GM19463 (cell line): ENCODE data around the gene CLDN16.

ENCODE experiments used
- ATAC-seq: cut with Tn5 transposase; IDR thresholded peaks from one replicate; pipeline ENCODE4 v1.9.1; 2021; ENCODE audit warnings: mild to moderate bottlenecking, moderate library complexity; ENCODE audit not compliant: unreplicated experiment

Gene CLDN16, protein sequence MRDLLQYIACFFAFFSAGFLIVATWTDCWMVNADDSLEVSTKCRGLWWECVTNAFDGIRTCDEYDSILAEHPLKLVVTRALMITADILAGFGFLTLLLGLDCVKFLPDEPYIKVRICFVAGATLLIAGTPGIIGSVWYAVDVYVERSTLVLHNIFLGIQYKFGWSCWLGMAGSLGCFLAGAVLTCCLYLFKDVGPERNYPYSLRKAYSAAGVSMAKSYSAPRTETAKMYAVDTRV

DNA sequence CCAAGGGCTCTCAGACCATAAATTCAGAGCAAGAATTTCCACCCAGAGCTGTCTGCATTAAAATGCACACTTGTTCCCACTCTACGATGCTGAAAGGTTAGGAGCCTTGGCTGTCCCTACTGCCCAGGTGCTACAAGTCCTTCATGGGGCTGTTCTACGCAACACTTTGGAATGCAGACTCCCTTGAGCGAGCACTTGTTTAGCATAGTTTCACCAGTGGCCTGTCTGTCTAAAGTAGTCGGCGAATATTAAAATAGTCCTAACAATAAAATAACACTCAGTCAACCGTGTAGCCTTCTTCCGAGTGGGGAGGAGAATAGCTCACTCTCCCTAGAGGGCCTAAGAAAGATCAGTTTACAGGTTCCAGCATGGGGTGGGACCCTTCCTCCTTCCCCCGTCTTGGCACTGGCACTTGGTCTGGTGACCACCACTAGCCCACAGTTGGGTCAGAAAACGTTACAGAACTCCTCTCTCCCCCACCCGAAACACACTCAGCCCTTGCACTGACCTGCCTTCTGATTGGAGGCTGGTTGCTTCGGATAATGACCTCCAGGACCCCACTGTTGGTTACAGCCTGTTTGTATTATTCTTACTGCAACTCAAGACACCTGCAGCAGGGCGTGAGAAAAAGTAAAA is at the start of gene CLDN16:
Gene CLDN16, plus strand, starts transcription at position 586 of the 636 bp plus-strand sequence. CDS start 167 bp downstream, outside the sequence.
- ATAC-seq, result no peak

DNA sequence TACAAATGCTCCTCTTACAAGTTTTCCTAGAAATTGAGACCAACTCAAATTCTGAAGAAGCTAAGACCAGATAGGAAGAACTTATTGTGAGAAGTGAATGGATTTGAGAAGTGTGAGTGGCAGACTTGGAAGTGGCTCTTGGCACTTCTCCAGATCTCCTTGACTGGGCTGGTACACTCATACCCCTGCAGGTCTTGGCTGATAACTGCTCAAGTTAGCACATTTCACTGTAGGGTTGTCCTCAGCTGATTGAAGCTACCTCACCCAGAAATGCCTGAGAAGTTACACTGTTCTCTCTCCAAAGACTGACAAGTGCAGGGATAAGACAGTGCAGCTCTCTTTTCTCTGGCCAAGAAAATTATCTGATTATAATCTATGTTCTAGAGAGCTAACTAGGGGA is 49.2 kb upstream of the CLDN16 start:
- no peak for ATAC-seq

DNA sequence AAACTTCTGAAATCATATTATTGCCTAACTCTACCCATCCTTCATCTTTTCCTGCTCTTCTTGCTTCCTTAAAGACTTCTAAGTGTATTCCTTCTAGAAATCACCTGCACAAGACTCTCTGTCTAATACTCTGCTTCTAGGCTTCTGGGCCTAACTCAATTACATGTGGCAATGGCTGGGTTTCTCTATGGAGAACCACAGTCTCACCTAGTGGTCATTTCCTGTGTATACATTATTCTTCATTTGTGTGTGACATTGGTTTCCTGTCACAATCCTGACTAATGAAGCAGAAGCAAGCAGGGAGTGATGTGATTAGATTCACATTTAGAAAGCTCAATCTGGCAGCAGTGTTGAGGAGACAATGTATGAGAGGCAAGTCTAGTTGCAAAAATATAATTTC is 48.8 kb upstream of the CLDN16 start:
- no peak for ATAC-seq

DNA sequence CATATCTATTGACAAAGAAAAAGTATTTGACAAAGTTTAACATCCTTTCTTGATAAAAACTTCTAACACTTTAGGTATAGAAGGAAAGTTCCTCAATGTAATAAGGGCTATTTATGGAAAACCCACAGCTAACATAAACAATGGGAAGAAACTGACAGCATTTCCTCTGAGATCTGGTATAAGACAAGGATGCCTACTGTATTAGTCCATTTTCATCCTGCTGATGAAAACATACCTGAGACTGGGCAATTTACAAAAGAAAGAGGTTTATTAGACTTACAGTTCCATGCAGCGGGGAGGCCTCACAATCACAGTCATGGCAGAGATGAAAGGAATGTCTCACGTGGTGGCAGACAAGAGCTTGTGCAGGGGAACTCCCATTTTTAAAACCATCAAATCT is 47.9 kb upstream of the CLDN16 start:
- no peak for ATAC-seq

DNA sequence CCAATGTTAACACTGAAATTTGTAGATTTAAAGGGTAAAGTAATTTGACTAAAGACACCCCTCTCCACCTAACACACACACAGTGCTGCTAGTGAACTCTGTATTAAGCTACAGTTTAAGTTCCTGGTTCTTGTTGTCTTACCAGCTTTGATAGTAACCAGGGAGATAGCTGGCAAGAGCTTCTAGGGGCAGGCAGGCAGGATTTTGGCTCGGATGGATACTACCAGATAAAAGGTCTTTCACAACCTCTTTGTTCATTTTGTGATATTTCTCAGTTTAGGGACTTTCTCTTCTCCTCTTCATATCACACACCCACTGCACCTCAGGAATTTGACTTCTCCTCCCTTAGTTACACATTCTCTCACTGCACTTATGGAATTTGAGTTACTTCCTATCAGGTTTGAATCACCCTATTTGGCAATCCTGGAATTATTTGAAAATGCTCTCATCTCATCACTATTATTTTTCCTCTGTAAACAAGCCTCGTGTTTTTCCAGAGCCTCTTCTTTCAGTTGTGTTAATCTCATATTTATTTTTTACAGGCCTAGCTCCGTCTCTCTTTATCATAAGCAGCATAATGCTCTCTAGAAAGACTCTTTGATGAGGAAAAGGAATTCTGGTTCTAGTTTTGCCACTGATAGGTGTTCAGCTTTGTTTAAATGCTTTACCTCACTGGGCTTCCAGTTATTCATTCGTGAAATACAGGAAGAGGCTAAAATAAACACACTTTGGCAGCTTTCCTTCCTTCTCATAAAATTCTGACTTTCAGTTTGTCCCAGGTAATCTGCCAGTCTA is 42.7 kb upstream of the CLDN16 start:
- no peak for ATAC-seq

DNA sequence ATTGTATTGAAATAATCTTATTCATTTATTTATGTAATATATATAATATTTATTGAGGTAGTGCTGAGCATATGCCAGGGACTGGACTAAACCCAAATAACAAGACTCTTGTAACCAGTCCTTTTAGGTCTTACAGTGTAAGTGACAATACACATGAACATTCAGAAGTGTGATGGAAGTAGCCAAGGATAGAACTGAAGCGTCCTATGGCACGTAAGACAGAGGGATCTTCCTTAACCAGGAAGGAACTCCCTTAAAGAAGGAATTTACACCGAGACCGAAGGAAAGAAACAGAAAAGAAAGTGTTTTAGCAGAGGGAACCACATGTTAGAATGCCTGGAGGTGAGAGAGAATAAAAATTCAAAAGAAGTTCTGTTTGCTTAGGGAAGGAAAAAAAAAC is 42.1 kb upstream of the CLDN16 start:
- no peak for ATAC-seq

DNA sequence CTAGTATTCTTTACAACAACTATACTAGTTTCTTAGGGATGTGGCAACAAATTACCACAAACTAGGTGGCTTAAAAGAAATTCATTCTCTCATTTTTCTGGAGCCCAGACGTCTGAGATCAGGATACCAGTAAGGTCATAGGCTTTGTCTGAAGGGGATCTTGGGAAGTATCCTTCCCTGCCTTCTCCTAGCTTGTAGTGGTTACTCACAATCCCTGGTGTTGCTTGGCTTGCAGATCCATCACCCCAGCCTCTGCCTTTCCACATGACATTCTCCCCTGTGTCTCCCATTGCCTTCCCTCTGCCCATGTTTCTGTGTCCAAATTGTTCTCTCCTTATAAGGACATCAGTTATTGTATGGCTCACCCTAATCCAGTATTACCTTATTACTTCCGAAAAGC is 41.4 kb upstream of the CLDN16 start:
- no peak for ATAC-seq

DNA sequence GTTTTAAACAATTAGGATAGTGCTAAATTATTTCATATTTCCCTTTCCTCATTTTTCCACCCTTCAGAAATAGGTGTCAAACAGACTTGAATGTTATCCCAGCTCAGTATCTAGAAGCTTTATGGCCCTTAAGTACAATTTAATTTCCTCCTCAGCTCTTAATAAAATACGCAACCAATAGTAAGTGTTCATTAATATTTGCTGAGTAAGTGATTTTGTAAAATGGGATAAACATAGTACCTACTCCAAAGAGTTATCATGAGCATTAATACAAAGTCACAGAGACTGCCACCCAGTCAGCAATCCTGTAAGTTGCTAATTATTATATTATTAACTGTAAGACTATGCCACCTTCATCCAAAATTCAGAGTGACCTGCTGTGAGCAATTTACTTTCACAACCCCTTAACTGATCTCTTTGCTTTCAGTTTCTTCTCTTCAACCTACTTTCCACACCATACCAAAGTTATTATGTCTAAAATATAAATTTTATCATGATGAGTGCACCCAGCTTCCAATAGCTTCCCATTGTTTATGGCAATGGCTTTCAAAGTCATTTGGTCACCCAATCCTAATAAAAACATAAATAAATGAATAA is 35.0 kb upstream of the CLDN16 start:
- ATAC-seq, result no peak

DNA sequence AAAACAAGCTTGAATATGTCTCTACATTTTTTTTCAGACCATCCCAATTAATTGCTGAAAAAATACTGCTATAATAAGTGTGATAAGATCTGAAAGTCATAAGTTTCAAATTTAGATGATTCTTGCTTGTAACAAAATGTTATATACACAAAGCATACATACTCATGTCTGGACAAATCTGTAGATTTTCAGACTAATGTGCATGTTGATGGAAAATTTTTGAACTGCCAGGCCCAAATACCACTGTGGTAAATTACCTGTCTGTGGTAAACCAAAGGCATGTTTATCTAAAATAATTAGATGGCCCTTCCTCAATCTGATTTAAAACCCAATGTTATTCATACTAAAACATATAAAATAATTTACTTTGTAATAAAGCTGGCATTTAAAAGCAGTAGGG is 31.7 kb upstream of the CLDN16 start:
- no peak for ATAC-seq

DNA sequence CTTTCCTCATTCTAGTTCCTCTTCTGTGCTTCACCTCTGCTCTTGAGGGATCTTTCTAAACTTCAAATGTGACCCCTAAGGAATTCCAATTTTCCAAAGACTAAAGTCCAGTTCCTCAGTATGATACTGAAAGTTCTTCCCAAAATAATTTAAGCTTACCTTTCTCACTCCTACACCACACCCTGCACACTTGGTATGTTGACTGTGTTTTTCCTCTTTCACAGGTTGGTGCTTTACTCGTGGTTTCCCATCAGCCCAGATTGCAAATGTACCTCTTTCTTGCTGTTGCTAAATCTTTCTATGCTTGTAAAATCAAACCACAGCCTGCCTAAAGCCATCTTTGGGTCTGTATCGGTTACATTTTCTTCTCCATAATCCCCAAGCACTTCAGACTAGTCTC is 30.5 kb upstream of the CLDN16 start:
- no peak for ATAC-seq

DNA sequence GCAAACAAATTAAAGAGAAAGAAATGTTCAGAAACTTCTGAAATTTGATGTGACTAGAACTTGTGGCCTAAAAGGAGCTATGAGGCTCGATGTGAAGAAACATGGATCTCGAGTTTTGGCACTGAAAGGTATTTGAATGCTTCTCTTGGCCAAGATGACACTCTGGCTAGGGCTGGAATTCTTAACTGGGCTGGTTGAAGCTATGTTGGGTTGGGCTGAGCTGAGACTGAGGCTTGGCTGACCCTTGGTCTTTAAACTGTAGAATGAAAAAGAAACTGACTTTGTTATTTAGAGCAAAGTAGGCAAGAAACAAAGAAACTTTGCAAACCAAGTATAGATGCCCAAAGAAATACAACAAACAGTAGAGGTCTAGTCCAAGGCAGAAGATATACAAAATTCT is 28.1 kb upstream of the CLDN16 start:
- no peak for ATAC-seq

DNA sequence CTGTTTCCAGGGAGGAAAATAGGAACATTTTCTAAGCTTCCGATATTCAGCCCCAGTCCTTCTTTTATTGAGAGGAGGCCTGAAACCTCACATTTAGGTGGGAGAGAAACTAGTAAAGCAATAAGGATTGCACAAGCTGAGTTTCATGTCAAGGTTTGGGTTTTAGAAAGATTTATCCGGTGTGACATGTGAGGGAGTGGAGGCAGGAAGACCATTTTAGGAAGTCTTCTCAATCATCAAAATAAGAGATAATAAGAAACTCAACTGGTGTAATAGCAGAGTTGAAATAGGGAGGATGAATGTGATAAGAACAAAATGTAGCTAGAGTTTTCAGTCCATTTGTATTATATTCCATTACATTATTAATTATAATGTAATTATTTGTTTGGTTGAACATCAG is 27.7 kb upstream of the CLDN16 start:
- ATAC-seq, result no peak

DNA sequence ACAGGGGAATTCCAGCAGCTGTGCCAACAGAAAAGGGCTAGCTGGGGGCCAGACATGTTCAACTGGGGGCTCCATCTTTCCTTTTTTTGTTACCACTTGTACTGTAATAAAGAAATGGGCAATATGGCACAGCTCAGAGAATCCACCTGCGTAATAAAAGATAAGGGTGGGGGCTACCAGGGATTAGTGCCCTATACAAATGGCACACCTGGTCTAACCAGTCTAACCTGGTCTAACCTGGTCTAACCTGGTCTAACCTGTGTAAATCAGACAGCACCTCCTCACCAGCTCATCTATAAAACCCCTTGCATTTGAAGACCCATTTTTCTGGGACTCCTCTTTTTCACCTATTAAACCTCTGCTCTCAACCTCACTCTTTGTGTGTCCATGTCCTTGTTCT is 26.2 kb upstream of the CLDN16 start:
- ATAC-seq, result no peak

DNA sequence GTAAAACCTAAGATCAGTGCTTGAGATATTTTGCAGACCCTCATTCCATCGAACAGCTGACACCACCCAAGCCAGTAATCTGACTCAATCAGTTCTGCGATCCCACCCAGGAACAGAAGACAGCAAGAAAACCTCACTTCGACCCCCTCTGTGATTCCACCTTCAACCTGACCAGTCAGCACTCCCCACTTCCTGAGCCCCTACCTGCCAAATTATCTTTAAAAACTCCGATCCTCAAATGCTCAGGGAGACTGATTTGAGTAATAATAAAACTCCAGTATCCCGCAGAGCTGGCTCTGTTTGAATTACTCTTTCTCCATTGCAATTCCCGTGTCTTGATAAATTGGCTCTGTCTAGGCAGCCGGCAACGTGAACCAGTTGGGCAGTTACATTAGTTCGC is 25.7 kb upstream of the CLDN16 start:
- ATAC-seq, result no peak

DNA sequence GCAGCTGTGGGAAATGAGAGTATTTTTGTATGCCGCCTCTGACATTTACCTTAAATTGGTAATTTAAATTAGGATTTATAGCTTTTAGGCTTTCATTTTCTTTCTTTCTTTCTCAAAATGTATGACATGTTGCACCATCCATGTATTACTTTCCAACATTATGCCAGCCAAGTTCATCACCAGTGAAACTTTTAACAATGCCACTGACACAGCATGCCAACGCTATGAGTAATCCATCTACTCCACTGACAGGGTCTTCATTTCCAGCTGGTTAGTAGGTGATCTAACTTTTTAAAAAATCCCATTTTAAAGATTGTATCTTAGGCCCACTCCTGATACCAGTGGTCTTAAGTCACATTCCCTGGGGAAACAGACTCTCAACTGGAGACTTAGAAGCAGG is 21.8 kb upstream of the CLDN16 start:
- no peak for ATAC-seq

DNA sequence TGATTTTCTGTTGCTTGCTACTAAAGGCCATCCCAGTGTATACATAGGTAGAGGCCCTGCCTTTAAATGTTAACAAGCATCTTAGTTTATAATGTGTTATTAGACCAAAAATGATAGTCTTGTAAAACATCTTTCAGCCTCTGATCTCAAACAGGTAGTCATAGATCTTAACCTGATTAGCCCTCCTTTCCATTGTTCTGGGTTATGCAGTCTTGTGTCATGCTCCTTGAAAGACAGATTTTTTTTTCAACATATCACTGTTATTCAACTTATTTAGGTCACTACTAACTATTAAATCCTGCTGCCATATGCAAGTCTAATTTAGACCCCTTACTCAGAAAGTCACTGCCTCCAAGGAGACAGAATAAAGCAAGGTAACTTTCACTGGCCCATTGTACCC is 19.1 kb upstream of the CLDN16 start:
- ATAC-seq, result no peak

DNA sequence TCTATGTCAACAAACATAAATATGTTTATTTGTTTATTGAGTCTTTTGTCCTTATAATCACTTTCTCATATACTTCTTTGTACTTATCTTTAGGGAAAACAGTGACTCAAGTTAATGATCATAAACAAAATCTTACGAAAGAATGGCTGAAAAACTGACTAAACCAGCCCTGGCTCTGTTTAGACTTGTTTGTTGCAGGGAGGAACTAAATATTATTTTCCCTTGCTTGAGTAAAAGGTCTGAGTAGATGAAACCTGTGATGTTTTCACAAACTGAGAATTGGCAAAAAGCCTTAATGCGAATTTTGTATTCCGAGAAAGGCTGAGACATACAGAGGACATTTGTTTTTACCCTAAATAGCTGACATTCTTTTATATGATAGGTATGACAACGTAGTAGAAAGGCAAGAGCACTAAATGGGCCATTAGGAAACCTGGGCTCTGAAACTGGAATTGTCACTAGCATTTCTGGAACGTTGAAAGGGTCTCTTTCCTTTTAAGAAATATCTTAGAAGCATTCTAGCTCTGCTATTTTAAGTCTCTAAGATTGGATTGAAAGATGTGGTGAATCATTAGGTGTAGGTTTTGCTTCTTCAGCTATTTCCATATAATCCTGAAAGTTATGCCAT is 18.2 kb upstream of the CLDN16 start:
- no peak for ATAC-seq

DNA sequence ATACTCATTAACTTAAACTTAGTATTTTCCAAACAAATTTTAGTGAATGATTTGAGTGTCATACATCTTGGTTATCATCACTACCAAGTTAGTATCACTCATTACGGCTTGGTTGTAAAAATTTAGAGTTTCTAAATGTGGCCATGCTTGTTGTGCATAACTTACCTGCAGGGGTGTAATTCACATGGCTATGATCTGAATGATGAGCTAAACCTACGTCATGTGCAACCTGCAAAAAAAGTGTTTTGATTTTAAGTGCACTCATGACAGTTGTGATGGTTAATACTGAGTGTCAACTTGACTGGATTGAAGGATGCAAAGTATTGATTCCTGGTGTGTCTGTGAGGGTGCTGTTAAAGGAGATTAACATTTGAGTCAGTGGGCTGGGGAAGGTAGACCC is 17.6 kb upstream of the CLDN16 start:
- ATAC-seq, result no peak

DNA sequence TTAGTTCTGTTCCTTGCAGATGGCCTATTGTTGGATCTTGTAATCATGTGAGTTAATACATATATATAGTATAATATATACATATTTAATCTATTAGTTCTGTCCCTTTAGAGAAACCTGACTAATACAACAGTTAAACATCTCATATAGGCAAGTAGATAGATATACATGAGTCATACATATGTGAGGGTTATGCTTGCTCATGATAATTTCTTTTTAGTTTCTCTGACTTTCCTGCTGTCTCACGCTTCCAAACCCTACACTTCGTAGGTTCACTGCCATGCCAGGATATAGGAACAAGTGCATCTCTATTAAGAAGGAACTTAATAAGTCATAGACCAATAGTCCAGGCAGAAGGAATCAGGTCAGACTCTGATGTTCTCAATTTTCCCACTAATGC is 16.8 kb upstream of the CLDN16 start:
- no peak for ATAC-seq

DNA sequence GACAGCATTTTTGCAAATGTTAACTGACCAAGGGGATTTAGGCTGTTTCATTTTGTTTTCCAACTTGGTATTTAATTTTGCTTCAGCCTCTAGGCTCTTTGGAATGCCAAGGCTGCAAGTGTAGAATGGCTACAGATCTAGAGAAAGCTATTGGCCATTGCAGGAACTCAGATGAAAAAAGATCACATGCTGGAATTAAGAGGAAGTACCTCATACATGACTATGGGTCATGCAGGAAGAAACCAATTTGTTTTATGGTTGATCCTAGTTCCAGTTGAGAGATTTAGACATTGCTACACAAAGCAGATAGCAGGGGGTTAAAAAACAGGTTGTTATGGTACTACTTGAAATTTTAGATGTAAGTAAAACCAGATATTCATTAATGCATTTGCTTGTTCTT is 12.7 kb upstream of the CLDN16 start:
- no peak for ATAC-seq

DNA sequence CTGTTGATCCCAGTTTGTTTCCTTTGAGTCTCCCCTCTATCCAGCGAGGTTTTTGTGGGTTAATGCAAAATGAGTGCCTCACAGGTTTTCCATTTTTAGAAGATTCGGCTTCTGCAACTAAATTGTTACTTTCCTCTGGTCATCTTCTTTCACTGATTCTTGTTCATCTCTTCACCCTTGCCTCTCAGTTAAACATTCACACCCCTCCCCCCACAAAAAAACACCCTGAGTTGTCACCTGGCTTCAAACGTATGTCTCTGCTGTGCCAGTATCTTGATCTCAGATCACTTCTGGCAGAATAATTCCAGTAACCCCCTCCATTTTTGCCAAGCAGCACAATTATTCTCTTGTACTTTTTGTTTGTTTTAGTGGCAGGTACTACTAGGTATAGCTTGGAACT is 12.3 kb upstream of the CLDN16 start:
- no peak for ATAC-seq
